Chondrocyte (in vitro differentiated cells): ENCODE data around the gene SEMA5A. TPM values are rescaled to one million over a fixed set of nuclear protein-coding genes. Genes with fewer than 3 reads are reported as not detected.

Source experiments
- DNase-seq: peaks from one replicate; pipeline ENCODE4 v3.0.0; 2021; ENCODE audit warnings: mixed read lengths, low spot score
- H3K27ac Mint-ChIP-seq: one replicate; pipeline ENCODE4 v1.8.0; 2021; ENCODE audit warnings: mild to moderate bottlenecking, moderate library complexity, mixed read lengths; ENCODE audit not compliant: unreplicated experiment
- H3K27me3 Mint-ChIP-seq: 2 replicates; pipeline ENCODE4 v1.8.0; 2021; ENCODE audit warnings: low read depth, mixed read lengths
- H3K36me3 Mint-ChIP-seq: 2 replicates; pipeline ENCODE4 v1.8.0; 2021; ENCODE audit warnings: low read depth, mixed read lengths
- H3K4me1 Mint-ChIP-seq: 2 replicates; pipeline ENCODE4 v1.8.0; 2021; ENCODE audit warnings: low read depth, mild to moderate bottlenecking, mixed read lengths
- H3K4me3 Mint-ChIP-seq: one replicate; pipeline ENCODE4 v1.8.0; 2021; ENCODE audit warnings: mild to moderate bottlenecking, moderate library complexity, mixed read lengths; ENCODE audit not compliant: unreplicated experiment
- H3K9me3 Mint-ChIP-seq: 2 replicates; pipeline ENCODE4 v1.8.0; 2021; ENCODE audit warnings: low read depth, mixed read lengths
- total RNA-seq: library from RNA; stranded (reverse); gene quantifications from 3 replicates; pipeline ENCODE4 v1.2.1, GENCODE V29; 2021
- TF ChIP-seq, protein P1 (sequence below): fragments of 200-600 bp; sonication (generic); IDR thresholded peaks from 2 replicates; pipeline ENCODE4 v1.5.0; 2021; ENCODE audit warnings: antibody characterized with exemption, mild to moderate bottlenecking, moderate library complexity

SEMA5A gene
- total RNA-seq, 1 donor from 2014 or later: 249 TPM

- Mint-ChIP-seq H3K9me3 (no peaks in the 10 kb centered on the region), H3K36me3 (peaks cover 16% of the 10 kb centered on the region), H3K27ac (no peak overlapping the region), H3K27me3 (no peaks in the 10 kb centered on the region), H3K4me1 (peaks cover 21% of the 10 kb centered on the region), H3K4me3 (no peak overlapping the region)
- DNase-seq: no peak
- TF ChIP-seq, protein P1, sequence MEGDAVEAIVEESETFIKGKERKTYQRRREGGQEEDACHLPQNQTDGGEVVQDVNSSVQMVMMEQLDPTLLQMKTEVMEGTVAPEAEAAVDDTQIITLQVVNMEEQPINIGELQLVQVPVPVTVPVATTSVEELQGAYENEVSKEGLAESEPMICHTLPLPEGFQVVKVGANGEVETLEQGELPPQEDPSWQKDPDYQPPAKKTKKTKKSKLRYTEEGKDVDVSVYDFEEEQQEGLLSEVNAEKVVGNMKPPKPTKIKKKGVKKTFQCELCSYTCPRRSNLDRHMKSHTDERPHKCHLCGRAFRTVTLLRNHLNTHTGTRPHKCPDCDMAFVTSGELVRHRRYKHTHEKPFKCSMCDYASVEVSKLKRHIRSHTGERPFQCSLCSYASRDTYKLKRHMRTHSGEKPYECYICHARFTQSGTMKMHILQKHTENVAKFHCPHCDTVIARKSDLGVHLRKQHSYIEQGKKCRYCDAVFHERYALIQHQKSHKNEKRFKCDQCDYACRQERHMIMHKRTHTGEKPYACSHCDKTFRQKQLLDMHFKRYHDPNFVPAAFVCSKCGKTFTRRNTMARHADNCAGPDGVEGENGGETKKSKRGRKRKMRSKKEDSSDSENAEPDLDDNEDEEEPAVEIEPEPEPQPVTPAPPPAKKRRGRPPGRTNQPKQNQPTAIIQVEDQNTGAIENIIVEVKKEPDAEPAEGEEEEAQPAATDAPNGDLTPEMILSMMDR: no peak
These were observed 214.5 kb downstream of the SEMA5A start for GRCh38 chr5:9331372-9331771.

- H3K36me3 Mint-ChIP-seq: peaks cover 7% of the 10 kb centered on the region
- no peaks in the 10 kb centered on the region for H3K9me3 Mint-ChIP-seq
- peaks cover 19% of the 10 kb centered on the region for H3K4me1 Mint-ChIP-seq
- H3K27me3 Mint-ChIP-seq: no peaks in the 10 kb centered on the region
- TF ChIP-seq, protein P1: no peak
- no peak for DNase-seq
- no peak overlapping the region for H3K4me3 Mint-ChIP-seq
- no peak overlapping the region for H3K27ac Mint-ChIP-seq
These were observed 216.8 kb downstream of the SEMA5A start for GRCh38 chr5:9329125-9329524.

DNA sequence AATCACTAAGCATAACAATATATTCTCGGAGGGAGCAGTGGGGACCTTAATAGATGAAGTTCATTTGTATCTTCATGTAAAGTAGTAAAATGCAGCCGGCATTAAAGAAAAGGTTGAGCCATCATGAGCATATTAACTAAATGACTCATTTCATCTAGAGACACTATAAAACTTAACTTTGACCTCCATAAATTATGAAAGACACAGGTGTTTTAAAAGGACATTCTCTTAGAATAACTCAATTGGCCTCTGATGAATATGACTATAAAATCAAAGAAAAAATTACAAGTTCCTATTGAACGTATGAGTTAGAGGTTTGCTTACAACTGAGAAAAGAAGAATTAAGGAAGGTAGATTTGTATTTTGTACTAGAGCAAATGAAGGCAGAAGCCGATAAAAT lies 220.3 kb downstream of the SEMA5A start:
- Mint-ChIP-seq H3K4me3 (no peak overlapping the region), H3K9me3 (no peaks in the 10 kb centered on the region), H3K27me3 (no peaks in the 10 kb centered on the region), H3K27ac (no peak overlapping the region), H3K4me1 (peaks cover 19% of the 10 kb centered on the region), H3K36me3 (peaks cover 1% of the 10 kb centered on the region)
- no peak for DNase-seq
- TF ChIP-seq, protein P1: no peak

DNA sequence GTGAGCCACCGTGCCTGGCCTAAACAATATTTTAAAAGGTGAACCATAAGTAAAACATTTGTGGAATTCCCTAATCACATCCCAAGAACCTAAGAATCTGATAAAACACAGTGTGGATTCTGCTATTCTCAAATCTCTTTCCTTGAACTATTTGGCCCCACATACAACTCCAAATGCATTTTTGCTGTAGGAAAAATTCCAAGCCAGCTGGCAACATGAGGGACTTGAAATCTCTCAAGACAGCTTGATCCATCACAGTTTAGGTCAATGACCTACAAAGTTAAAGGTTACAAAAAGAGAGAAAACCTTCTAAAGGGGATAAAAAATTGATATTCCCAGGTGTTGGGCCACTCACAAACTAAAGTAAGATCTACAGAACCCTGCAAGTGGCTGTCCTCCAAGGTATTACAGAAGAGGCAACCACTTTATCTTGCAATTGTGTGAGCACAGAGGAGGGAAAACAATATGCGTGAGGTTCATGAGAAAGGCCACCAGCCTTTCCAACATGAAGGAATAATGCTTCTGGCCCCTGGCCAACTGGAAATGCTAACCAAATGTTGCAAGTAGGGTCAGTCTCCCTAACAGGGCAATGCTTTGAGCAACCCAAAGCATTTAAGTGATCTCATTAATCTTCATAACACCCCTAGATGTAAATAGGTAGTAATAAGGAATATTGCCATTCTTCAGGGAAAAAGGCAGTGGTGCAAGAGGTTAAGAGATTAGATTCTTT lies 221.4 kb downstream of the SEMA5A start:
- TF ChIP-seq, protein P1: no peak
- peaks cover 19% of the 10 kb centered on the region for H3K4me1 Mint-ChIP-seq
- H3K4me3 Mint-ChIP-seq: no peak overlapping the region
- H3K27me3 Mint-ChIP-seq: no peaks in the 10 kb centered on the region
- no peaks in the 10 kb centered on the region for H3K9me3 Mint-ChIP-seq
- H3K27ac Mint-ChIP-seq: no peak overlapping the region
- H3K36me3 Mint-ChIP-seq: peaks cover 5% of the 10 kb centered on the region
- no peak for DNase-seq

DNA sequence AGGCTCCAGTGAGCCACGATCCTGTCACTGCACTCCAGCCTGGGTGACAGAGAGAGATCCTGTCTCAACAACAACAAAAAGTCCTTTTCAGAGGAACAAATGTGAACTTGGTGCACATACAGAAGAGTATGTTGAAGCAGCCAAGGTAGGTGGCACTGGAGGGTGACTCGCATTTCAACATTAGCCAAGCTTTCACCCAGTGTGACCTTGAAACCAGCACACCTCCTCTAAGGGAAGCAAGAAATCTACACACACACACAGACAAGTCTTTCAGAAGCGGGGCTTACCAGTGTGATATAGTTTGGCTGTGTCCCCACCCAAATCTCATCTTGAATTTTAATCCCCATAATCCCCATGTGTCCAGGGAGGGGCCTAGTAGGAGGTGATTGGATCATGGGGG lies 225.2 kb downstream of the SEMA5A start:
- TF ChIP-seq, protein P1: no peak
- no peaks in the 10 kb centered on the region for H3K27me3 Mint-ChIP-seq
- DNase-seq: no peak
- no peak overlapping the region for H3K27ac Mint-ChIP-seq
- peaks cover 19% of the 10 kb centered on the region for H3K4me1 Mint-ChIP-seq
- no peak overlapping the region for H3K4me3 Mint-ChIP-seq
- peaks cover 19% of the 10 kb centered on the region for H3K36me3 Mint-ChIP-seq
- H3K9me3 Mint-ChIP-seq: no peaks in the 10 kb centered on the region
